ENCODE results near the gene PRDX5. TPM values are rescaled to one million over a fixed set of nuclear protein-coding genes. Genes with fewer than 3 reads are reported as not detected.
A peak's percentile ranks its signal among the peaks of the same experiment; 100 is the strongest.

PRDX5 gene
- total RNA-seq, 3 donors from 2014 or later, result 78.3 to 96.8 (median 81.0) TPM

GRCh38 chr11:64339754-64340408 lies 22.0 kb downstream of the PRDX5 start, which contains the start of gene CCDC88B:
TSS of gene CCDC88B (plus strand) at chr11:64340204. CDS start at chr11:64340267, 63 bp downstream.
- ATAC-seq (peak; percentile 81 to 82), DNase-seq (peak; percentile 78)
- peaks cover 32% of the 10 kb centered on the region for H3K4me1 Mint-ChIP-seq (ENCODE audit: low read depth)
- H3K36me3 Mint-ChIP-seq (ENCODE audit: insufficient read depth), result peaks cover 9% of the 10 kb centered on the region
- peak within 1 kb of the TSS; percentile 88 for H3K4me3 Mint-ChIP-seq
- H3K27me3 Mint-ChIP-seq (ENCODE audit: low read depth), result no peaks in the 10 kb centered on the region
- H3K9me3 Mint-ChIP-seq, result no peaks in the 10 kb centered on the region

- H3K4me1 Mint-ChIP-seq (ENCODE audit: low read depth), result peaks cover 32% of the 10 kb centered on the region
- peak; percentile 55 to 61 for ATAC-seq
- H3K9me3 Mint-ChIP-seq, result no peaks in the 10 kb centered on the region
- H3K36me3 Mint-ChIP-seq (ENCODE audit: insufficient read depth), result peaks cover 13% of the 10 kb centered on the region
- peak overlapping the region; percentile 88 for H3K4me3 Mint-ChIP-seq
- H3K27me3 Mint-ChIP-seq (ENCODE audit: low read depth), result no peaks in the 10 kb centered on the region
- peak; percentile 75 for DNase-seq
These were observed 22.9 kb downstream of the PRDX5 start for GRCh38 chr11:64340671-64341335.

- ATAC-seq, result no peak
- Mint-ChIP-seq H3K4me1 (ENCODE audit: low read depth) (peaks cover 32% of the 10 kb centered on the region), H3K4me3 (peak overlapping the region; percentile 88)
These were observed 23.5 kb downstream of the PRDX5 start for GRCh38 chr11:64341429-64341828.

GRCh38 chr11:64341851-64342791 lies 24.2 kb downstream of the PRDX5 start:
- Mint-ChIP-seq H3K27me3 (ENCODE audit: low read depth) (no peaks in the 10 kb centered on the region), H3K4me3 (peak overlapping the region; percentile 35), H3K36me3 (ENCODE audit: insufficient read depth) (peaks cover 15% of the 10 kb centered on the region), H3K9me3 (no peaks in the 10 kb centered on the region), H3K4me1 (ENCODE audit: low read depth) (peaks cover 32% of the 10 kb centered on the region)
- DNase-seq (peak; percentile 89), ATAC-seq (peak; percentile 80 to 81)

More at GRCh38 chr11:64341429-64341828, 23.5 kb downstream of the PRDX5 start:
- H3K27me3 Mint-ChIP-seq (ENCODE audit: low read depth), result no peaks in the 10 kb centered on the region
- no peak for DNase-seq
- peaks cover 15% of the 10 kb centered on the region for H3K36me3 Mint-ChIP-seq (ENCODE audit: insufficient read depth)
- no peaks in the 10 kb centered on the region for H3K9me3 Mint-ChIP-seq

- peaks cover 14% of the 10 kb centered on the region for H3K36me3 Mint-ChIP-seq (ENCODE audit: insufficient read depth)
- no peaks in the 10 kb centered on the region for H3K9me3 Mint-ChIP-seq
- no peaks in the 10 kb centered on the region for H3K27me3 Mint-ChIP-seq (ENCODE audit: low read depth)
- no peak for DNase-seq
- peak; percentile 5 to 8 for ATAC-seq
- H3K4me1 Mint-ChIP-seq (ENCODE audit: low read depth), result peaks cover 31% of the 10 kb centered on the region
- H3K4me3 Mint-ChIP-seq, result no peak overlapping the region
These were observed 25.2 kb downstream of the PRDX5 start for GRCh38 chr11:64342869-64343745.

- Mint-ChIP-seq H3K27me3 (ENCODE audit: low read depth) (no peaks in the 10 kb centered on the region), H3K4me3 (no peak overlapping the region), H3K9me3 (no peaks in the 10 kb centered on the region), H3K36me3 (ENCODE audit: insufficient read depth) (peaks cover 12% of the 10 kb centered on the region), H3K4me1 (ENCODE audit: low read depth) (peaks cover 27% of the 10 kb centered on the region)
- ATAC-seq (no peak), DNase-seq (no peak)
These were observed 26.0 kb downstream of the PRDX5 start for GRCh38 chr11:64343767-64344559.

GRCh38 chr11:64344787-64345186 lies 26.9 kb downstream of the PRDX5 start:
- ATAC-seq (no peak), DNase-seq (no peak)
- Mint-ChIP-seq H3K27me3 (ENCODE audit: low read depth) (no peaks in the 10 kb centered on the region), H3K4me3 (no peak overlapping the region), H3K36me3 (ENCODE audit: insufficient read depth) (peaks cover 12% of the 10 kb centered on the region), H3K4me1 (ENCODE audit: low read depth) (peaks cover 18% of the 10 kb centered on the region), H3K9me3 (no peaks in the 10 kb centered on the region)

- H3K9me3 Mint-ChIP-seq, result no peaks in the 10 kb centered on the region
- ATAC-seq, result no peak
- H3K36me3 Mint-ChIP-seq (ENCODE audit: insufficient read depth), result peaks cover 10% of the 10 kb centered on the region
- no peak overlapping the region for H3K4me3 Mint-ChIP-seq
- DNase-seq, result no peak
- H3K4me1 Mint-ChIP-seq (ENCODE audit: low read depth), result peaks cover 3% of the 10 kb centered on the region
- no peaks in the 10 kb centered on the region for H3K27me3 Mint-ChIP-seq (ENCODE audit: low read depth)
These were observed 29.4 kb downstream of the PRDX5 start for GRCh38 chr11:64347193-64347867.

- H3K4me3 Mint-ChIP-seq, result no peak overlapping the region
- H3K36me3 Mint-ChIP-seq (ENCODE audit: insufficient read depth), result peaks cover 10% of the 10 kb centered on the region
- no peaks in the 10 kb centered on the region for H3K9me3 Mint-ChIP-seq
- peaks cover 3% of the 10 kb centered on the region for H3K4me1 Mint-ChIP-seq (ENCODE audit: low read depth)
- H3K27me3 Mint-ChIP-seq (ENCODE audit: low read depth), result no peaks in the 10 kb centered on the region
- DNase-seq (no peak), ATAC-seq (no peak)
These were observed 30.6 kb downstream of the PRDX5 start for GRCh38 chr11:64348383-64349024.

GRCh38 chr11:64349025-64349387 lies 31.1 kb downstream of the PRDX5 start:
- no peaks in the 10 kb centered on the region for H3K27me3 Mint-ChIP-seq (ENCODE audit: low read depth)
- no peak overlapping the region for H3K4me3 Mint-ChIP-seq
- ATAC-seq, result no peak
- peaks cover 3% of the 10 kb centered on the region for H3K4me1 Mint-ChIP-seq (ENCODE audit: low read depth)
- DNase-seq, result no peak
- no peaks in the 10 kb centered on the region for H3K9me3 Mint-ChIP-seq
- H3K36me3 Mint-ChIP-seq (ENCODE audit: insufficient read depth), result peaks cover 10% of the 10 kb centered on the region

GRCh38 chr11:64349404-64349803 lies 31.5 kb downstream of the PRDX5 start:
- peaks cover 3% of the 10 kb centered on the region for H3K4me1 Mint-ChIP-seq (ENCODE audit: low read depth)
- H3K27me3 Mint-ChIP-seq (ENCODE audit: low read depth), result no peaks in the 10 kb centered on the region
- DNase-seq, result no peak
- H3K36me3 Mint-ChIP-seq (ENCODE audit: insufficient read depth), result peaks cover 10% of the 10 kb centered on the region
- no peaks in the 10 kb centered on the region for H3K9me3 Mint-ChIP-seq
- ATAC-seq, result no peak
- no peak overlapping the region for H3K4me3 Mint-ChIP-seq

- H3K4me1 Mint-ChIP-seq (ENCODE audit: low read depth), result no peaks in the 10 kb centered on the region
- H3K4me3 Mint-ChIP-seq, result no peak overlapping the region
- DNase-seq (no peak), ATAC-seq (no peak)
- H3K9me3 Mint-ChIP-seq, result no peaks in the 10 kb centered on the region
- peaks cover 5% of the 10 kb centered on the region for H3K36me3 Mint-ChIP-seq (ENCODE audit: insufficient read depth)
- H3K27me3 Mint-ChIP-seq (ENCODE audit: low read depth), result no peaks in the 10 kb centered on the region
These were observed 33.3 kb downstream of the PRDX5 start for GRCh38 chr11:64351136-64351631.
